ENCODE measurements around the gene PPM1D.
A peak's percentile ranks its signal among the peaks of the same experiment; 100 is the strongest.

The PPM1D gene

DNA sequence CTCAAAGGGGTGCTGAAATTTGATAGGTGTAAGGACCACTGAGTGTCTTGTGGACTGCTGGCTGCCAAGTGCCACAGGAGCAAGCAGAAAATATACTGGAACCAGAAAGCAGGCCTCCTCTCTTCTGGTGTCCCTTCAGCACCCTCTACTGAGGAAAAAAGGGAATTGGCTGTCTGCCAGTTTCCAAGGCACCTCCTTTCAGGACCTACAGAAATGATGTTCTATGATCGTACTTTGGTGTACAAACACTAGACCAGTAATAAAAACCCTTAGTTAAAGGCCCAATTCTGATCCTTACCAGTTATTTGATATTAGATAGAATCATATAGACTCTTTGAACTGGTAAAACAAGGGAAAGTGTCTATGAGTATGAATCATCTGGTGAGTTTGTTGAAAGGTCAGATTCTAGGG is 41.8 kb downstream of the PPM1D start:
- Histone ChIP-seq H3K27me3 (ENCODE audit: insufficient read depth, low read length, poor library complexity, severe bottlenecking) (no peaks in the 10 kb centered on the region), H3K36me3 (ENCODE audit: insufficient read depth, low read length) (peaks cover 41% of the 10 kb centered on the region; the same call in 1 of the 2 replicates), H3F3A (ENCODE audit: low read depth) (no peaks in the 10 kb centered on the region), H3K9ac (ENCODE audit: low read depth, low read length, poor library complexity, severe bottlenecking) (no peak overlapping the region), H4K20me1 (ENCODE audit: insufficient read depth, low read length, poor library complexity, severe bottlenecking) (peaks cover 16% of the 10 kb centered on the region), H3K4me1 (ENCODE audit: insufficient read depth, low read length, poor library complexity, severe bottlenecking) (no peaks in the 10 kb centered on the region), H3K9me3 (ENCODE audit: insufficient read depth, low read depth, low read length) (no peaks in the 10 kb centered on the region), H3K9me2 (replicated peaks; ENCODE audit: low read depth, low read length) (no peaks in the 10 kb centered on the region), H3K79me2 (ENCODE audit: insufficient read depth, low read length) (peaks cover 47% of the 10 kb centered on the region), H3K4me3 (ENCODE audit: low read length, poor library complexity, severe bottlenecking) (no peak overlapping the region), H3K4me2 (ENCODE audit: low read depth, low read length, poor library complexity, severe bottlenecking) (no peak overlapping the region), H2AFZ (ENCODE audit: low read length) (no peak overlapping the region)
- TF ChIP-seq, protein P1, sequence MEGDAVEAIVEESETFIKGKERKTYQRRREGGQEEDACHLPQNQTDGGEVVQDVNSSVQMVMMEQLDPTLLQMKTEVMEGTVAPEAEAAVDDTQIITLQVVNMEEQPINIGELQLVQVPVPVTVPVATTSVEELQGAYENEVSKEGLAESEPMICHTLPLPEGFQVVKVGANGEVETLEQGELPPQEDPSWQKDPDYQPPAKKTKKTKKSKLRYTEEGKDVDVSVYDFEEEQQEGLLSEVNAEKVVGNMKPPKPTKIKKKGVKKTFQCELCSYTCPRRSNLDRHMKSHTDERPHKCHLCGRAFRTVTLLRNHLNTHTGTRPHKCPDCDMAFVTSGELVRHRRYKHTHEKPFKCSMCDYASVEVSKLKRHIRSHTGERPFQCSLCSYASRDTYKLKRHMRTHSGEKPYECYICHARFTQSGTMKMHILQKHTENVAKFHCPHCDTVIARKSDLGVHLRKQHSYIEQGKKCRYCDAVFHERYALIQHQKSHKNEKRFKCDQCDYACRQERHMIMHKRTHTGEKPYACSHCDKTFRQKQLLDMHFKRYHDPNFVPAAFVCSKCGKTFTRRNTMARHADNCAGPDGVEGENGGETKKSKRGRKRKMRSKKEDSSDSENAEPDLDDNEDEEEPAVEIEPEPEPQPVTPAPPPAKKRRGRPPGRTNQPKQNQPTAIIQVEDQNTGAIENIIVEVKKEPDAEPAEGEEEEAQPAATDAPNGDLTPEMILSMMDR (conservative IDR thresholded peaks at IDR 0.05; ENCODE audit: low read length) = peak; percentile 69
- TF ChIP-seq EZH2phosphoT487 (IDR thresholded peaks at IDR 0.05; ENCODE audit: borderline replicate concordance) = no peak

DNA sequence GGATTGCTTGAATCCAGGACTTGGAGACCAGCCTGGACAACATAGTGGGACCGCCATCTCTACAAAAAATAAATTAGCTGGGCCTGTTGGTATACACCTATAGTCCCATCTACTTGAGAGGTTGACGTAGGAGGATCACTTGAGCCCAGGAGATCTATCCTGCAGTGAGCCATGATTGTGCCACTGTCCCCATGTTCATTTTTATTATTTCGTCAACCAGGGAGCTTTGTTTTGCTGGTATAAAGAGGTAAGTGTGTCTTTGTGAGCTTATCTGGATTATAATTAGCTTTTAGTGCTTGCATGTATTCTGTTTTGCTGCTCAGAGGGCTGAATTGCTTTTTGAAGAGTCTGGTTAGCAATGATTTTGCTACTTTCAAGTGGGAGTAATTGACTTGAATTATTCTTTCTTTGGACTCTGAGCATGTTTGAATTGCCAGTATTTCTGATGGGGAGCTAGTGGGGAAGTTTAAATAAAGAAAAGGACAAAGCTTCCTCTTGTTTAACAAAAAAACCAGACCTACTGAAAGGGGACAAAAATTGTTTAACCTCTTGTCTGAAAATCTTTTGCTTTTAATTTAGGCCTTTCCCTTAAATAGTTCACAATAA is 46.0 kb downstream of the PPM1D start:
- Histone ChIP-seq H3K79me2 (ENCODE audit: insufficient read depth, low read length) (peaks cover 33% of the 10 kb centered on the region; the same call in 1 of the 2 replicates), H3K9me3 (ENCODE audit: insufficient read depth, low read depth, low read length) (no peaks in the 10 kb centered on the region)

DNA sequence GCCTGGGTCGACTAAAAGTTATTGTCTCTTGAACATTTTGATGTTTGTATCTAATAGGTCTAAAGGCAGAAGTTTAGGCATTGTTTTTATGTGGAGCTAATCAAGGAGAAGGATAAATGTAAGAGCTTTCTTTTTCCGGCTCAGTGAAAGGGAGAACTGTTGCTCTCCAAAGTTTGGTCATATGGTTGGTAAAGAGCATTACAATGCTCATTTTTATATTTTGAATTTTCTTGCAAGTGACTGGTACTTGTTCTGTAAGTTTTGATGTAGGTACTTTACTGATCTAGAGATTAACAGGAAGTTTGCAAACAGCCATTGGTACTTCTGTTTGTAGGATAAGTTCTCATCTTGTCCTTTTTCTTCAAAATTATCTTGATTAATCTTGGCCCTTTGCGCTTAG is 46.7 kb downstream of the PPM1D start:
- peaks cover 12% of the 10 kb centered on the region for H4K20me1 ChIP-seq (ENCODE audit: insufficient read depth, low read length, poor library complexity, severe bottlenecking)
- H3F3A ChIP-seq (ENCODE audit: low read depth) = no peaks in the 10 kb centered on the region
- H3K4me2 ChIP-seq (ENCODE audit: low read depth, low read length, poor library complexity, severe bottlenecking) = no peak overlapping the region
- H3K36me3 ChIP-seq (ENCODE audit: insufficient read depth, low read length) = peaks cover 44% of the 10 kb centered on the region
- peaks cover 26% of the 10 kb centered on the region; the same call in 1 of the 2 replicates for H3K79me2 ChIP-seq (ENCODE audit: insufficient read depth, low read length)
- no peak overlapping the region for H3K9ac ChIP-seq (ENCODE audit: low read depth, low read length, poor library complexity, severe bottlenecking)
- no peaks in the 10 kb centered on the region for H3K9me3 ChIP-seq (ENCODE audit: insufficient read depth, low read depth, low read length)
- H2AFZ ChIP-seq (ENCODE audit: low read length) = no peak overlapping the region
- TF ChIP-seq EZH2phosphoT487 (IDR thresholded peaks at IDR 0.05; ENCODE audit: borderline replicate concordance) = no peak
- TF ChIP-seq, protein P1 (conservative IDR thresholded peaks at IDR 0.05; ENCODE audit: low read length) = no peak
- H3K4me3 ChIP-seq (ENCODE audit: low read length, poor library complexity, severe bottlenecking) = no peak overlapping the region
- no peaks in the 10 kb centered on the region for H3K27me3 ChIP-seq (ENCODE audit: insufficient read depth, low read length, poor library complexity, severe bottlenecking)
- H3K4me1 ChIP-seq (ENCODE audit: insufficient read depth, low read length, poor library complexity, severe bottlenecking) = no peaks in the 10 kb centered on the region
- no peaks in the 10 kb centered on the region for H3K9me2 ChIP-seq (replicated peaks; ENCODE audit: low read depth, low read length)

More for the DNA sequence above, 46.0 kb downstream of the PPM1D start:
- H3K4me2 ChIP-seq (ENCODE audit: low read depth, low read length, poor library complexity, severe bottlenecking) = no peak overlapping the region
- H3K9me2 ChIP-seq (replicated peaks; ENCODE audit: low read depth, low read length) = no peaks in the 10 kb centered on the region
- H3K27me3 ChIP-seq (ENCODE audit: insufficient read depth, low read length, poor library complexity, severe bottlenecking) = no peaks in the 10 kb centered on the region
- no peaks in the 10 kb centered on the region for H3F3A ChIP-seq (ENCODE audit: low read depth)
- H3K36me3 ChIP-seq (ENCODE audit: insufficient read depth, low read length) = peaks cover 41% of the 10 kb centered on the region
- peaks cover 19% of the 10 kb centered on the region for H4K20me1 ChIP-seq (ENCODE audit: insufficient read depth, low read length, poor library complexity, severe bottlenecking)
- H3K4me1 ChIP-seq (ENCODE audit: insufficient read depth, low read length, poor library complexity, severe bottlenecking) = no peaks in the 10 kb centered on the region
- no peak overlapping the region for H2AFZ ChIP-seq (ENCODE audit: low read length)
- no peak overlapping the region for H3K4me3 ChIP-seq (ENCODE audit: low read length, poor library complexity, severe bottlenecking)
- TF ChIP-seq, protein P1 (conservative IDR thresholded peaks at IDR 0.05; ENCODE audit: low read length) = no peak
- TF ChIP-seq EZH2phosphoT487 (IDR thresholded peaks at IDR 0.05; ENCODE audit: borderline replicate concordance) = no peak
- H3K9ac ChIP-seq (ENCODE audit: low read depth, low read length, poor library complexity, severe bottlenecking) = no peak overlapping the region

Data from Loucy (cell line).